Peyer's patch (tissue), 4 donors: Measurements from ENCODE around the gene TRPC4.

Experiments
- CTCF ChIP-seq, 6 experiments: fragments of 450-650 bp in 4 of 6; fragments of 200-600 bp in 2 of 6; sonication (generic) in 1 of 6; IDR thresholded peaks; one replicate each; pipeline ENCODE4 v1.5.1; 2017 to 2019; ENCODE audit warnings: antibody characterized with exemption in 6 of 6, mild to moderate bottlenecking in 3 of 6, moderate library complexity in 1 of 6
- POLR2A ChIP-seq, 2 donors: fragments of 450-650 bp; IDR thresholded peaks; one replicate each; pipeline ENCODE4 v1.5.1; 2017; ENCODE audit warnings: antibody characterized with exemption in 2 of 2, mild to moderate bottlenecking in 2 of 2, moderate library complexity in 2 of 2

- TF ChIP-seq CTCF (IDR thresholded peaks at IDR 0.05) (no peak), POLR2A (IDR thresholded peaks at IDR 0.05) (no peak)
Measured at GRCh38 chr13:37833411-37833810, 36.2 kb downstream of the TRPC4 start.
